Measurements from ENCODE around the gene SLC16A10. TPM values are rescaled to one million over a fixed set of nuclear protein-coding genes. Genes with fewer than 3 reads are reported as not detected.

The SLC16A10 gene
- total and polyA plus RNA-seq, 2 of the 13 experiments (the other 11 are each of a cell fraction or from before 2014, with no cell fraction given) = 8.2 to 20.1 TPM

DNA sequence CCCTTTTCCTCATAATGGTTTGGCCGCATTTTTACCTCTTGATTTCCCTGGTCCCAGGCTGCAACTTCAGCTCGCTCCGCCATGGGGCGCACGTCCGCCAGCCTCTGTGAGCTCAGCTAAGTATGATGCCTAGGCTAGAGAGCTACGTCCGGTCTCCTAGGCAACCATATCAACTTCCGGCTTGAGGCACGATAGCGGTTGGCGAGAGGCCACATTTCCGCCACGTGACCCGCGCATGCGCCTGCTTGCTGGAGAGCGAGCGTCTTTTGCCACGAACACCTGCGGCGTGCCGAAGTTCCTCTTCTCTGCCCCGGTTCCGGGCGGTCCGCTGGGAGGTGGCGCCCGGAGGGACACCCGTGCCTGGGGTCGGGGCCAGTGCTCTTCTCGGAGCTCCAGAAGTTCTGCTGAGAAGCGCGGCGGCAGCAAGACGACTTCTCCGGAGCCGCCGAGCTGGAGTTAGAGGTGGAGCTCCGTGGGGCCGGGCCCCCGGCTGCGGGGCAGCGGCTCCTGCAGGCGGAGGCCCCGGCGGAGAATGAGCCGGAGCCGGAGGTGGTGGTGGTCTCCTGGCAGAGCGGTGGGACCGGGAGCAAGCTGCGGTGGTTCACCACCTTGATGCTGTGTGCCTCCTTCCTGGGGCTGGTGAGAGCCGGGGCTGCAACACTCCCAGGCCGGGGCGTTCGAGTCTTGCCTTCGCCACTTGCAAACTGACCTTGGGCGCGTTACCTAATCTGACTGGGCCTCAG lies 172.0 kb downstream of the SLC16A10 start (continued):
- TF ChIP-seq, protein P1, sequence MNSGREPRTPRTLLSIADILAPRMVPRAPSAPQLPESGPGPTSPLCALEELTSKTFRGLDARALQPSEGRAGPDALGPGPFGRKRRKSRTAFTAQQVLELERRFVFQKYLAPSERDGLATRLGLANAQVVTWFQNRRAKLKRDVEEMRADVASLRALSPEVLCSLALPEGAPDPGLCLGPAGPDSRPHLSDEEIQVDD (CRISPR knock-in tag; IDR thresholded peaks at IDR 0.05; ENCODE audit: borderline replicate concordance) = no peak
- TF ChIP-seq, protein P2, sequence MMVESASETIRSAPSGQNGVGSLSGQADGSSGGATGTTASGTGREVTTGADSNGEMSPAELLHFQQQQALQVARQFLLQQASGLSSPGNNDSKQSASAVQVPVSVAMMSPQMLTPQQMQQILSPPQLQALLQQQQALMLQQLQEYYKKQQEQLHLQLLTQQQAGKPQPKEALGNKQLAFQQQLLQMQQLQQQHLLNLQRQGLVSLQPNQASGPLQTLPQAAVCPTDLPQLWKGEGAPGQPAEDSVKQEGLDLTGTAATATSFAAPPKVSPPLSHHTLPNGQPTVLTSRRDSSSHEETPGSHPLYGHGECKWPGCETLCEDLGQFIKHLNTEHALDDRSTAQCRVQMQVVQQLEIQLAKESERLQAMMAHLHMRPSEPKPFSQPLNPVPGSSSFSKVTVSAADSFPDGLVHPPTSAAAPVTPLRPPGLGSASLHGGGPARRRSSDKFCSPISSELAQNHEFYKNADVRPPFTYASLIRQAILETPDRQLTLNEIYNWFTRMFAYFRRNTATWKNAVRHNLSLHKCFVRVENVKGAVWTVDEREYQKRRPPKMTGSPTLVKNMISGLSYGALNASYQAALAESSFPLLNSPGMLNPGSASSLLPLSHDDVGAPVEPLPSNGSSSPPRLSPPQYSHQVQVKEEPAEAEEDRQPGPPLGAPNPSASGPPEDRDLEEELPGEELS (CRISPR knock-in tag; IDR thresholded peaks at IDR 0.05) = peak; percentile 48; the same call in 1 of the 2 replicates
- TF ChIP-seq ZNF337 (CRISPR knock-in tag; IDR thresholded peaks at IDR 0.05; ENCODE audit: borderline replicate concordance, low read depth) = no peak
- no peak for TF ChIP-seq ZNF850 (CRISPR knock-in tag; conservative IDR thresholded peaks at IDR 0.05)
- peak; percentile 59 for TF ChIP-seq SMC3 (IDR thresholded peaks at IDR 0.05; ENCODE audit: low read length)
- peak; percentile 57 for TF ChIP-seq AGO1 (IDR thresholded peaks at IDR 0.05; ENCODE audit: low read depth, low read length, poor library complexity, severe bottlenecking)
- 0 out of 2 replicates have a peak, but pooled peaks have one; percentile 61 for TF ChIP-seq U2AF2 (IDR thresholded peaks at IDR 0.05; ENCODE audit: low read depth, low read length)
- no peak; the same call in 1 of the 2 replicates for TF ChIP-seq ZMAT3 (CRISPR knock-in tag; conservative IDR thresholded peaks at IDR 0.05)
- TF ChIP-seq RELA (CRISPR knock-in tag; IDR thresholded peaks at IDR 0.05) = peak; percentile 52; the same call in 1 of the 2 replicates
- TF ChIP-seq, protein P3, sequence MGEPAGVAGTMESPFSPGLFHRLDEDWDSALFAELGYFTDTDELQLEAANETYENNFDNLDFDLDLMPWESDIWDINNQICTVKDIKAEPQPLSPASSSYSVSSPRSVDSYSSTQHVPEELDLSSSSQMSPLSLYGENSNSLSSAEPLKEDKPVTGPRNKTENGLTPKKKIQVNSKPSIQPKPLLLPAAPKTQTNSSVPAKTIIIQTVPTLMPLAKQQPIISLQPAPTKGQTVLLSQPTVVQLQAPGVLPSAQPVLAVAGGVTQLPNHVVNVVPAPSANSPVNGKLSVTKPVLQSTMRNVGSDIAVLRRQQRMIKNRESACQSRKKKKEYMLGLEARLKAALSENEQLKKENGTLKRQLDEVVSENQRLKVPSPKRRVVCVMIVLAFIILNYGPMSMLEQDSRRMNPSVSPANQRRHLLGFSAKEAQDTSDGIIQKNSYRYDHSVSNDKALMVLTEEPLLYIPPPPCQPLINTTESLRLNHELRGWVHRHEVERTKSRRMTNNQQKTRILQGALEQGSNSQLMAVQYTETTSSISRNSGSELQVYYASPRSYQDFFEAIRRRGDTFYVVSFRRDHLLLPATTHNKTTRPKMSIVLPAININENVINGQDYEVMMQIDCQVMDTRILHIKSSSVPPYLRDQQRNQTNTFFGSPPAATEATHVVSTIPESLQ (CRISPR knock-in tag; conservative IDR thresholded peaks at IDR 0.05) = no peak
- TF ChIP-seq, protein P4, sequence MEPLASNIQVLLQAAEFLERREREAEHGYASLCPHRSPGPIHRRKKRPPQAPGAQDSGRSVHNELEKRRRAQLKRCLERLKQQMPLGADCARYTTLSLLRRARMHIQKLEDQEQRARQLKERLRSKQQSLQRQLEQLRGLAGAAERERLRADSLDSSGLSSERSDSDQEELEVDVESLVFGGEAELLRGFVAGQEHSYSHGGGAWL (CRISPR knock-in tag; IDR thresholded peaks at IDR 0.05) = peak; percentile 86
- TF ChIP-seq ZSCAN29 (CRISPR knock-in tag; conservative IDR thresholded peaks at IDR 0.05) = peak; percentile 90
- TF ChIP-seq SOX13 (IDR thresholded peaks at IDR 0.05) = no peak
- no peak; a peak in 1 of 4 replicates for TF ChIP-seq SOX13 (CRISPR knock-in tag; conservative IDR thresholded peaks at IDR 0.05 in 1 of 2, IDR thresholded peaks at IDR 0.05 in 1 of 2)
- TF ChIP-seq ATF1 (CRISPR knock-in tag; IDR thresholded peaks at IDR 0.05) = no peak
- TF ChIP-seq HCFC1 (IDR thresholded peaks at IDR 0.05; ENCODE audit: low read depth, low read length) = peak; percentile 62
- TF ChIP-seq ZMYM4 (CRISPR knock-in tag; IDR thresholded peaks at IDR 0.05) = peak; percentile 98
- TF ChIP-seq FOXK2 (IDR thresholded peaks at IDR 0.05) = no peak
- TF ChIP-seq, protein P5, sequence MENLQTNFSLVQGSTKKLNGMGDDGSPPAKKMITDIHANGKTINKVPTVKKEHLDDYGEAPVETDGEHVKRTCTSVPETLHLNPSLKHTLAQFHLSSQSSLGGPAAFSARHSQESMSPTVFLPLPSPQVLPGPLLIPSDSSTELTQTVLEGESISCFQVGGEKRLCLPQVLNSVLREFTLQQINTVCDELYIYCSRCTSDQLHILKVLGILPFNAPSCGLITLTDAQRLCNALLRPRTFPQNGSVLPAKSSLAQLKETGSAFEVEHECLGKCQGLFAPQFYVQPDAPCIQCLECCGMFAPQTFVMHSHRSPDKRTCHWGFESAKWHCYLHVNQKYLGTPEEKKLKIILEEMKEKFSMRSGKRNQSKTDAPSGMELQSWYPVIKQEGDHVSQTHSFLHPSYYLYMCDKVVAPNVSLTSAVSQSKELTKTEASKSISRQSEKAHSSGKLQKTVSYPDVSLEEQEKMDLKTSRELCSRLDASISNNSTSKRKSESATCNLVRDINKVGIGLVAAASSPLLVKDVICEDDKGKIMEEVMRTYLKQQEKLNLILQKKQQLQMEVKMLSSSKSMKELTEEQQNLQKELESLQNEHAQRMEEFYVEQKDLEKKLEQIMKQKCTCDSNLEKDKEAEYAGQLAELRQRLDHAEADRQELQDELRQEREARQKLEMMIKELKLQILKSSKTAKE (CRISPR knock-in tag; IDR thresholded peaks at IDR 0.05; ENCODE audit: borderline replicate concordance) = no peak
- no peak; the same call in 1 of the 2 replicates for TF ChIP-seq ZFP41 (CRISPR knock-in tag; IDR thresholded peaks at IDR 0.05; ENCODE audit: borderline replicate concordance)
